ENCODE results near the gene GBA3. TPM values are rescaled to one million over a fixed set of nuclear protein-coding genes. Genes with fewer than 3 reads are reported as not detected.

GBA3 gene
- total RNA-seq, 1 donor from 2014 or later, result not detected

DNA sequence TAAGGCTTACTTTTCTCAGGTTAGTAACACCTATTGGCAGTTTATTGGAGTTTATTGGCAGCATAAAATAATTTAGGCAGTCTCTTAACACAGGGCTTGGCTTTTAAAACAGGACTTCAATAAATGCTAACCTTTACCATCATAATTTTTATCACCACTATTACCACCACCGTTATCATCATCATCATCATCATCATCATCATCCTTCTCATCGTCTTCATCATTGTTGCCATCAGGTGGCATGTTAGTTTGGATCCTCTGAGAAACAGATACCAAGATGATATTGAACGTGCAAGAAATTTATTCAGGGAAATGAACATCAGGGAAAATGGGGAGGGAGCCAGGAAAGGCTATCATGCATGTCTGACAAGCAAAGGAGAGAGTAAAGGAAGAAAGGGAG lies 16.2 kb downstream of the GBA3 start:
- H3K9me3 Mint-ChIP-seq, result no peaks in the 10 kb centered on the region
- intact Hi-C loops (cut with micrococcal nuclease), result loop anchor here (5.0 kb wide), 1 partner anchor 42 kb away; no protein-coding TSS in a partner anchor
- H3K27me3 Mint-ChIP-seq (ENCODE audit: insufficient read depth), result no peaks in the 10 kb centered on the region
- DNase-seq (ENCODE audit: low spot score), result no peak
- H3K4me1 Mint-ChIP-seq (ENCODE audit: low read depth), result peaks cover 11% of the 10 kb centered on the region
- H3K36me3 Mint-ChIP-seq (ENCODE audit: low read depth), result no peaks in the 10 kb centered on the region
- H3K27ac Mint-ChIP-seq, result no peak overlapping the region
- H3K4me3 Mint-ChIP-seq, result no peak overlapping the region

DNA sequence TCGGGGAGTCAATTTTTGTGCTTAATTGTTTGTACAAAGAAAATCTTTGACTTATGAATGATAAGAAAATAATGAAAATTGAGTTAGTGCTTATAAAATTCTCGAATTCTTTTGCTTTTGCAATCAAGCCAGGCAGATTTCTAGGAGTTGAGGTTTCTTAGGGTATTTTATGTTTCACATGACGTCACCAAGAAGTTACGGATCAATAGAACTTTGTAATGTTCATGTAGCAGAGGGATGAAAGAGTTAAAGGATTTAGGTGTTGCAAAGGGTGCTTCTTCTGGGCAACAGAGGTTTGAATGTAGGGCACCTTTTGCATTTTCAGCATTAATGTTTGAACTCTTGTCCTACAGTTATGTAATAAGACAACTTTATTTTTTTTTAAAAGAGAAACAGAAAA lies 19.4 kb downstream of the GBA3 start:
- no peaks in the 10 kb centered on the region for H3K9me3 Mint-ChIP-seq
- DNase-seq (ENCODE audit: low spot score), result no peak
- no peak overlapping the region for H3K4me3 Mint-ChIP-seq
- no peak overlapping the region for H3K27ac Mint-ChIP-seq
- H3K27me3 Mint-ChIP-seq (ENCODE audit: insufficient read depth), result peaks cover 4% of the 10 kb centered on the region
- H3K4me1 Mint-ChIP-seq (ENCODE audit: low read depth), result peaks cover 7% of the 10 kb centered on the region
- intact Hi-C loops (cut with micrococcal nuclease), result no loop called here
- no peaks in the 10 kb centered on the region for H3K36me3 Mint-ChIP-seq (ENCODE audit: low read depth)

DNA sequence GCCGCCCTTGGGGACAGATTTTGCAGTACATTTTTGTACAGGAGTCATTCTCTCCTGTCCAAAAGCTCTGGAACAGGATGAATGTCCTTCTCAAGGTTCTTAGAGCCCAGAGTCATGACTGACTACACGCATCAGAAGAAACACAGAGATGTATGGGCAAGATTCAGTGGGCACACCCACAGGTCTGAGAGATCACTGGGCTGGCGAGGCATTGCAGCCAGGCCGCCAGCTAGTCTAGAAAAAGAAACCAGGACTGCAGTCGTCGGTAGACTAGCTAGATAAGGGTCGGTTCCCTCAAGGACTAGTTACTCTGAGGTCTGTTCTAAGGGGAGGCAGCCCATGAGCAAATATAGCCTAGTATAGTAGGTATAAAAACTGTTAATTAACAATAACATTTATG lies 19.8 kb downstream of the GBA3 start:
- intact Hi-C loops (cut with micrococcal nuclease), result no loop called here
- Mint-ChIP-seq H3K36me3 (ENCODE audit: low read depth) (no peaks in the 10 kb centered on the region), H3K27ac (no peak overlapping the region), H3K27me3 (ENCODE audit: insufficient read depth) (peaks cover 4% of the 10 kb centered on the region), H3K4me1 (ENCODE audit: low read depth) (peaks cover 3% of the 10 kb centered on the region), H3K9me3 (no peaks in the 10 kb centered on the region), H3K4me3 (no peak overlapping the region)
- no peak for DNase-seq (ENCODE audit: low spot score)

DNA sequence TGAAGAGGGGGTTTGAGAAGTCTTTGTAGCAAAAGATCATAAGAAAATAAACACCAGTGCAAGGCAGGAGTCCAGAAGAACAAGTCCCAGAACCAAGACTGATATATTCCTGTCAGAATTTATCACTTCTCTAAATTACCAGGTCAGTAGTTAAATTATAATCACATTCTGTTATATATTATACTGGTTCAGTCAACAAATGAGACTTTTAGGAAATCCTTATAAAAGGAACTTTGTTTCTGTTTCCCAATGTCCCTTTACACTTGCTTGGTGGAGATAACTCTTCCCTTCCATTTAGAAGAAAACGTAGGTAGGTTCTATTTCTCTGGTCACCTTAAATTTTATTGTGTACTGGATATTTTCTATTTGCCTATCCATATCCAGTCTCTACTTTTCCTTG lies 21.1 kb downstream of the GBA3 start:
- Mint-ChIP-seq H3K4me1 (ENCODE audit: low read depth) (no peaks in the 10 kb centered on the region), H3K4me3 (no peak overlapping the region), H3K9me3 (no peaks in the 10 kb centered on the region), H3K27ac (no peak overlapping the region), H3K36me3 (ENCODE audit: low read depth) (no peaks in the 10 kb centered on the region), H3K27me3 (ENCODE audit: insufficient read depth) (peaks cover 4% of the 10 kb centered on the region)
- intact Hi-C loops (cut with micrococcal nuclease), result no loop called here
- DNase-seq (ENCODE audit: low spot score), result no peak

DNA sequence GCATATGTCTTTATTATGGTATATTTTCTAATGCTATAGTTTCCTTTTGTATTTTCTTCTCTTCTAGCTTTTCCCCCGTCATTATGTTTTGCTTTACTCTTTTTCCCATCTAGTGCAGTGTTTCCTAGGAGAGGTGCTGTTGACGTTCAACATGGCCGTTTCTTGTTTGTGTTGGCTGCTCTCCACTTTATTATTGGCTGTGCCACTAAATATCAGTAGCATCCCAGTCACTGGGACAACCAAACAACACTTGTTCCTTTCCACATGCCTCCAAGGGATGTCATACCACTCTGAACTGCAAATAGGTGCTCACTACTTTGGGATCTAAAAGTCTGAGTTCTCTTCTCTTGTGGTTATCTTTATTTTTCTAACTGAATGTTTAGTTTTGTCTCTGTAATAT lies 26.5 kb downstream of the GBA3 start:
- no peak overlapping the region for H3K27ac Mint-ChIP-seq
- no peaks in the 10 kb centered on the region for H3K4me1 Mint-ChIP-seq (ENCODE audit: low read depth)
- no peaks in the 10 kb centered on the region for H3K36me3 Mint-ChIP-seq (ENCODE audit: low read depth)
- no peaks in the 10 kb centered on the region for H3K9me3 Mint-ChIP-seq
- peaks cover 4% of the 10 kb centered on the region for H3K27me3 Mint-ChIP-seq (ENCODE audit: insufficient read depth)
- intact Hi-C loops (cut with micrococcal nuclease), result no loop called here
- DNase-seq (ENCODE audit: low spot score), result no peak
- H3K4me3 Mint-ChIP-seq, result no peak overlapping the region

DNA sequence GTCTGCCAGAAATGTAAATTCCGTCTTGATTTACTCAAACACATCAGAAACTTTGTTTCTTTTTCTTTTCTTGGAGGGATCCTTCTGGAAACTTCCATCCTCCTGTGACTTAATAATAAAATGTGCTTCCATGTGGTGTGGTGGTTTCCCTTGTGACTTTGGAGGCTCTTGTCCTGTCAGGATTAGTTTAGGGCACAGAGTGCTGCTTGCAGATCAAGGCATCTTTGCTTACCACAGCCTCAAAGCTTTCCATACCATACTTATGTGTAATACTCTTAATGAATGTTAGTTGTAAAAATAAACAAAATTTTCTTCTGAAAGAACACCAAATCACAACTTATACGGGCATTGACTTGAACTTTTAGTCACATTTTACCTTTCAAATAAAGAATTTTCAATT lies 27.4 kb downstream of the GBA3 start:
- H3K27ac Mint-ChIP-seq, result no peak overlapping the region
- H3K36me3 Mint-ChIP-seq (ENCODE audit: low read depth), result no peaks in the 10 kb centered on the region
- DNase-seq (ENCODE audit: low spot score), result no peak
- H3K27me3 Mint-ChIP-seq (ENCODE audit: insufficient read depth), result no peaks in the 10 kb centered on the region
- no peak overlapping the region for H3K4me3 Mint-ChIP-seq
- no peaks in the 10 kb centered on the region for H3K9me3 Mint-ChIP-seq
- no peaks in the 10 kb centered on the region for H3K4me1 Mint-ChIP-seq (ENCODE audit: low read depth)
- intact Hi-C loops (cut with micrococcal nuclease), result no loop called here

DNA sequence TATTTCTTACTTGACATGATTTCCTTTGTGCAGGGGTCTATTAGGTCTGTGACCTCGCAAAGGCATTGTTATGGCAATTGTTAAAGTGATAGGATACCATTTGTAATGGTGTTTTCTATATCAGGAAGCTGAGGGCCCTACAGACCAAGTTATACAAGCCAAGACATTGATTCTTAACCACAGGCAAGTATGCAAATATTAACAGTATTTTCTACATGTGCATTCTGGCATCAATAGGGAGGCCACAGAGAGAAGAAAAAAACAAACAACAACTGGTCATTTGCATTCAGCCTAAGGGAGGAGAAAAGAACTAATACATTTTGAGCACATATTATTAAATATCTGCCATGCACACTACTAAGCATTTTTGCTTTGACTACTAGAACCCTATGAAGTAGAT lies 28.5 kb downstream of the GBA3 start:
- no peaks in the 10 kb centered on the region for H3K4me1 Mint-ChIP-seq (ENCODE audit: low read depth)
- H3K36me3 Mint-ChIP-seq (ENCODE audit: low read depth), result no peaks in the 10 kb centered on the region
- no peak for DNase-seq (ENCODE audit: low spot score)
- intact Hi-C loops (cut with micrococcal nuclease), result no loop called here
- H3K9me3 Mint-ChIP-seq, result no peaks in the 10 kb centered on the region
- no peak overlapping the region for H3K4me3 Mint-ChIP-seq
- no peak overlapping the region for H3K27ac Mint-ChIP-seq
- no peaks in the 10 kb centered on the region for H3K27me3 Mint-ChIP-seq (ENCODE audit: insufficient read depth)

DNA sequence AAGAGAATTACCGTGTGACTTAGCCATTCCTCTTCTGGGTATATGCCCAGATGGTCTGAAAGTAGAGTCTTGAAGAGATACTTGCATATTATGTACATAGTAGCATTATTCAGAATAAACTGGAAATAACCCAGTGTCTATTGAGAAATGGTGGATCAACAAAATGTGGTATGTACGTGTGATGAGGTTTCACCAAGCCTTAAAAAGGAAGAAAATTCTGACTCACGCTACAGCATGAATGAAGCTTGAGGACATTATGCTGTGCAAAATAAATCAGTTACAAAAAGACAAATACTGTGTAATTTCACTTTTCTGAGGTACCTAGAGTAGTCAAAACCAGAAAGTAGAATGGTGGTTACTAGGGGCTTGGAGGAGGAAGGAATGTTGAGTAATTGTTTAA lies 37.3 kb downstream of the GBA3 start:
- no peaks in the 10 kb centered on the region for H3K4me1 Mint-ChIP-seq (ENCODE audit: low read depth)
- no peak overlapping the region for H3K27ac Mint-ChIP-seq
- no peak for DNase-seq (ENCODE audit: low spot score)
- no peak overlapping the region for H3K4me3 Mint-ChIP-seq
- intact Hi-C loops (cut with micrococcal nuclease), result no loop called here
- H3K27me3 Mint-ChIP-seq (ENCODE audit: insufficient read depth), result peaks cover 2% of the 10 kb centered on the region
- no peaks in the 10 kb centered on the region for H3K9me3 Mint-ChIP-seq
- H3K36me3 Mint-ChIP-seq (ENCODE audit: low read depth), result no peaks in the 10 kb centered on the region

DNA sequence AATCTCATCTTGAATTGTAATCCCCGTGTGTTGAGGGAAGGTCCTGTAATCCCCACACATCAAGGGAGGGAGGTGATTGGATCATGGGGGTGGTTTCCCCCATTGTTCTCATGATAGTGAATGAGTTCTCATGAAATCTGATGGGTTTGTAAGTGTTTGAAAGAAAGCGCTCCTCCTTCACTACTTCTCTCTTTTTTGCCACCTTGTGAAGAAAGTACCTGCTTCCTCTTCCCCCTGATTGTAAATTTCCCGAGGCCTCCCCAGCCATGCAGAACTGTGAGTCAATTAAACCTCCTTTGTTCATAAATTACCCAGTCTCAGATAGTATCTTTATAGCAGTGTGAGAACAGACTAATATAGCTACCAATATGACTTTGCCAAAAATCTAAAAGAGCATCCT lies 41.1 kb downstream of the GBA3 start:
- H3K9me3 Mint-ChIP-seq, result no peaks in the 10 kb centered on the region
- no peak overlapping the region for H3K27ac Mint-ChIP-seq
- no peaks in the 10 kb centered on the region for H3K4me1 Mint-ChIP-seq (ENCODE audit: low read depth)
- no peak for DNase-seq (ENCODE audit: low spot score)
- H3K4me3 Mint-ChIP-seq, result no peak overlapping the region
- H3K36me3 Mint-ChIP-seq (ENCODE audit: low read depth), result no peaks in the 10 kb centered on the region
- intact Hi-C loops (cut with micrococcal nuclease), result no loop called here
- H3K27me3 Mint-ChIP-seq (ENCODE audit: insufficient read depth), result peaks cover 2% of the 10 kb centered on the region

DNA sequence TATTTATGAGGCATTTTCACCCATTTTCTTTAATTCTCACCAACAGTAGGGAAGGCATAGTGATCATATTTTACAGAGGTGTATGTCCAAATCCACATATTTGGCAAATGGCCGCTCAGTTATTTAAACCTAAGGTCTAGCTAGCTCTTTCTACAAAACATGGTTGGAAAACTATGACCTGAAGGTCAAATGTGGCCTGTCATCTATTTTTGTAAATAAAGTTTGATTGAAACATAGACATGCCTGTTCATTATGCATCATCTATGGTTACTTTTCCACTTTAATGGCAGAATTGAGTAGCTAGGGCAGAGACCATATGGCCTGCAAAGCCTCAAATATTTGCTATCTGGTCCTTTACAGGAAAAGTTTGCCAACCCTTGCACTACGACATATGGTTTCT lies 44.2 kb downstream of the GBA3 start:
- H3K27me3 Mint-ChIP-seq (ENCODE audit: insufficient read depth), result peaks cover 2% of the 10 kb centered on the region
- no peaks in the 10 kb centered on the region for H3K9me3 Mint-ChIP-seq
- H3K4me3 Mint-ChIP-seq, result no peak overlapping the region
- no peak overlapping the region for H3K27ac Mint-ChIP-seq
- intact Hi-C loops (cut with micrococcal nuclease), result no loop called here
- DNase-seq (ENCODE audit: low spot score), result no peak
- H3K4me1 Mint-ChIP-seq (ENCODE audit: low read depth), result no peaks in the 10 kb centered on the region
- H3K36me3 Mint-ChIP-seq (ENCODE audit: low read depth), result no peaks in the 10 kb centered on the region

DNA sequence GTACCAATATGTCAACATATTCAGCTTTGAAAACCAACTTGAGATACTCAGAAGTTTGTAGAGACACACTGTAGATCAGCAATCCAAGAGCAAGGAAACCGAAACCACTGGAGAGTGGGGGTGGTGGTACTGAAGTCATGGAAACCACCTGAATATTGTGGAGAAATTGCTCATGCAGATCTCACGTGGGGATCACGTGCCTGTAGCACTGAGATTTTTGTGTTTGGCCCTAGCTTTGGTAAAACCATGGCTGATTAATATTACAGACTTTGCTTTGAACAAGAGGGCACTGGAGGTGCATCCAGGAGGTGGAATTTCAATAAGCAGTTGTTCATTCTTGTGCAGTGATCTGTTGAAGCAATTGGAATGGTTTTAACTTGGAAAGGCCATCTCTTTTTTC lies 47.2 kb downstream of the GBA3 start:
- intact Hi-C loops (cut with micrococcal nuclease), result no loop called here
- Mint-ChIP-seq H3K36me3 (ENCODE audit: low read depth) (no peaks in the 10 kb centered on the region), H3K27me3 (ENCODE audit: insufficient read depth) (no peaks in the 10 kb centered on the region), H3K4me3 (no peak overlapping the region), H3K9me3 (no peaks in the 10 kb centered on the region), H3K4me1 (ENCODE audit: low read depth) (no peaks in the 10 kb centered on the region), H3K27ac (no peak overlapping the region)
- no peak for DNase-seq (ENCODE audit: low spot score)

DNA sequence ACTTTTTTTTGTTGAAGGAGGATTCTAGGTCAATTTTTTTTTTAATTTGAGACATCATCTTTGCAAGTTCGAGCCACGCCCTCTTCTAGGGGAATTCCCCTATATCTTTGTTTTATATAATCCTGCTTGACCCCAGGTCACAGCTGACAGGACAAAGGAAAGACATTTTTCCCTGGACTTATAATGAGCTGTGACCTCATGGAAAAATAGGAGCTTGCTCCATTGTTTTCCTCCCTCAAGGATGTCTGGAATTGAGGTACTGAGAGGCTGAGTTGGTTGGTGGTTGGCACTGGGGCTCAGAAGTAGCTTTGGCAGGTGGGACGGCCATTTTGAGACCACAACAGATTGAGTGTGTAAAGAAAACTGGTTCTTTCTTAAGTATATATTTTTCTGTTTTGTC lies 49.0 kb downstream of the GBA3 start:
- H3K4me1 Mint-ChIP-seq (ENCODE audit: low read depth), result no peaks in the 10 kb centered on the region
- intact Hi-C loops (cut with micrococcal nuclease), result no loop called here
- no peak overlapping the region for H3K4me3 Mint-ChIP-seq
- no peaks in the 10 kb centered on the region for H3K27me3 Mint-ChIP-seq (ENCODE audit: insufficient read depth)
- H3K9me3 Mint-ChIP-seq, result no peaks in the 10 kb centered on the region
- no peak for DNase-seq (ENCODE audit: low spot score)
- H3K27ac Mint-ChIP-seq, result no peak overlapping the region
- H3K36me3 Mint-ChIP-seq (ENCODE audit: low read depth), result no peaks in the 10 kb centered on the region

DNA sequence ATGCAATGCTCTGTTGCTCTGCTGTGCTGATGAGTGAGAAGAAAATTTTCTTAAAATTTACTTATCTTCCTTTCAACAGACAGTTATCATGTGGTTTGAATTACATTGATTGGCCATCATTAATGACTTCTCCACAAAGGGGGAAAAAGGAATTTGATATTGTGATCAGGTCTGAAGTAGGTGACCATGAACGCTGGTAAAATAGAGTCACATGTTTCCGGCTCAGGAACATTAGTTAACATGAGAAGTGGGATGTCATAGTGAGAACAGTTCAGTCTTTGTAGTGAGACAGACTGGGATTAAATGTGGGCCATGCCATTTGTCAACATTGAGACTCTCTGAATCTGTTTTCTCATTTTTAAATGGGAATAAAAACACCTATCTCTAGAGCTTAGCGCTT lies 50.6 kb downstream of the GBA3 start:
- Mint-ChIP-seq H3K36me3 (ENCODE audit: low read depth) (no peaks in the 10 kb centered on the region), H3K4me1 (ENCODE audit: low read depth) (no peaks in the 10 kb centered on the region), H3K4me3 (no peak overlapping the region), H3K9me3 (no peaks in the 10 kb centered on the region), H3K27ac (no peak overlapping the region), H3K27me3 (ENCODE audit: insufficient read depth) (no peaks in the 10 kb centered on the region)
- DNase-seq (ENCODE audit: low spot score), result no peak
- intact Hi-C loops (cut with micrococcal nuclease), result no loop called here

DNA sequence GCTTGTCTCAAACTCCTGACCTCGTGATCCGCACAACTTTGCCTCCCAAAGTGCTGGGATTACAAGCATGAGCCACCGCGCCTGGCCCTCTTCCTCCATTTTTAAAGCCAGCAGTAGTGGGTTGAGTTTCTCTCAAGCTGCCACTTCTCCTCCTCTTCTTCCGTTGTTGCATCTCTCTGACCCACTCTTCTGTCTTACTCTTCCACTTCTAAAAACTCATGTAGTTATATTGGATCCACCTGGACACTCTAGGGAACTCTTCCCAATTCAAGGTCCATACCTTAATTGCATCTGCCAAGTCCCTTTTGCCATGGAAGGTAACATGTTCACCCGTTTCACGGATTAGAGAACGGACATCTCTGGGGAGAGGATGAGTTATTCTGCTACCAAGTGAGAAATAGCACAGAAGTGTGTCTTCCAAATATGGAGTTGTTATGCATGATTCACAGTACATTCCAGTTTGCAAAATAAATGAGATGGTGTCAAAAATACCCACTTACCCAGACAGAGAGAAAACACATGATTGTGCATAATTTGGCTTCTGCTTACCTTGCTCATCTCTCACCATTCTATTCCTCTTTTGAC lies 51.8 kb downstream of the GBA3 start:
- Mint-ChIP-seq H3K4me1 (ENCODE audit: low read depth) (no peaks in the 10 kb centered on the region), H3K9me3 (no peaks in the 10 kb centered on the region), H3K27me3 (ENCODE audit: insufficient read depth) (no peaks in the 10 kb centered on the region), H3K4me3 (no peak overlapping the region), H3K27ac (no peak overlapping the region), H3K36me3 (ENCODE audit: low read depth) (no peaks in the 10 kb centered on the region)
- intact Hi-C loops (cut with micrococcal nuclease), result no loop called here
- no peak for DNase-seq (ENCODE audit: low spot score)

All from activated T-helper 1 cell treated with anti-CD3 and anti-CD28 coated beads, Interleukin-12 subunit alpha, Interleukin-12 subunit beta, Interleukin-2, Interleukin-4 antibody, amounts not matched to agents 30 ng/mL and 10 ng/mL and 1 ng/mL, durations not matched to agents 14 hours and 24 hours and 36 hours (primary cell).